Measurements from ENCODE around the gene UPK3B.
A peak's percentile ranks its signal among the peaks of the same experiment; 100 is the strongest.
"Not testable (repeated sequence)": the region's sequence is repeated elsewhere in the genome, so short reads cannot be mapped to it uniquely, and the experiment has no call there.

The UPK3B gene

DNA sequence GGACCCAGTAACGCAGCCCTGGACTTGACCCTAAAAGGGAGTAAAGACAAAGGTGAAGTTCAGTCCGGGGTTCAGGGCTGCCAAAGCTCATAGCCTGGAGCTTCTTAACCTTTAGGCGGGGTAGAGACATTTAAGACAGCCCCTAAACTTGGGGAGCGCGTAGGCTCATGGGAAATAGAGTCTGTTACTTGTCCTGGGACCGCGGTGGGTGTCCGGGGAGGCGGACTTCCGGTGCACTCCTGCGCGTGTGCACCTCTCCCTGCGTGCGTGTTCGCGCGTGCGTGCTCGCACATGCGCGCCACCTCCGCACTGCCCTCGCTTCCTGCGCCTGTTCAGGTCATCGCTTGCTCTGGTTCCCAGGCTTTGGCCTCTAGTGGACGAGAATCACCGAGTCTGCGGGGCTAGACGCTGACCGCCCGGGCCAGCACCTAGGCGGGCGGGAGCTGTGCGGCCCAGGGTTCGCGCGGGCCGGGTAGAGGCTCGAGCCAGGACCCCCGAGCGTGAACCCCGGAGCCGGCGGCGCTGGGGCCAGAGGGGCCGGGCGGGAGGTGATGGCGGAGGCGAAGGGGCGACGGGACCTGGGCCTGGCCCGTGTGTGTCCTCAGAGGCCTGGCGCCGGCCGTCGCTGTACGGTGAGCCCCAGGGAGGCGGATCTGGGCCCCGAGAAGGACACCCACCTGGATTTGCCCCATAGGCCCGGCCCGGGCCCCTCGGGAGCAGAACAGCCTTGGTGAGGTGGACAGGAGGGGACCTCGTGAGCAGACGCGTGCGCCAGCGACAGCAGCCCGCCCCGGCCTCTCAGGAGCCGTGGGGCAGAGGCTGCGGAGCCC, 38.9 kb downstream of the UPK3B start:
- TF ChIP-seq POLR2A (IDR thresholded peaks at IDR 0.05; ENCODE audit: low read depth, low read length): peak; percentile 74
- FAIRE-seq: peak; percentile 83
- DNase-seq (ENCODE audit: insufficient read length, low spot score): peak; percentile 55

DNA sequence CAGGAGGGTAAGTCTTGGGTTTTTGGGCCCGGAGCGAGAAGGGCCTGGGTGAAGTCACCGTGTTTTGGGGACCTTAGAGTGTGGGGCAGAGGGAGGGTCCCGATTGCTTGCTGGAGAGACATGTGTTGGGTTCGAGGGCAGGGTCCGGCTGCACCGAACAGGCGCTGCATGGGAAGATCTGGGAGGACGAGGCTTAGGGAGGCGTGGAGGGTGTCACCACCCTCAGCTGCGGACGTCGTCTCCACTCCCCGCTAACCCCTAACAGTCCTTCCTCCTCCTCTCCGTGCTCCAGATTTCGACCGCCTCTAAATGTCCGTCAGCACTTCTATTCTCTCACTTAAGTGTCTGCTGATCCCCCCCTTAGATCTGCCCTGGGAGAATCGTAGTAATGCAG, 39.5 kb downstream of the UPK3B start:
- FAIRE-seq; DNase-seq (ENCODE audit: insufficient read length, low spot score): not testable (repeated sequence)

DNA sequence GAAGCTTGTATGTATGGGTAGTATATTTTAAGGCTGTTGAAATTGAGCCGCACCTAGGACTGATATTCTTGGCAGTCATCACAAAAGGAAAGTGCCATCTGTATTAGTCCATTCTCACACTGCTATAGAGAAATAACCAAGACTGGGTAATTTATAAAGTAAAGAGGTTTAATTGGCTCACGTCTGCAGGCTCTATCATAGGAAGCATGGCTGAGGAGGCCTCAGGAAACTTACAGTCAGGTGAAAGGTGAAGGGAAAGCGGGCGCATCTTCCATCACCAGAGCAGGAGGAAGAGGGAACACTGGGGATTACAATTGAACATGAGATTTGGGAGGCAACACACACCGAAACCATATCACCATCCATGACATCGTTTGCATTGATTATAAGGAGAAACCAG, 41.6 kb downstream of the UPK3B start:
- DNase-seq (ENCODE audit: insufficient read length, low spot score); FAIRE-seq: not testable (repeated sequence)

GRCh38 chr7:76559685-76560084, 49.3 kb downstream of the UPK3B start:
- FAIRE-seq: peak; percentile 33
- DNase-seq (ENCODE audit: insufficient read length, low spot score): not testable (repeated sequence)

GRCh38 chr7:76560157-76560556, 49.8 kb downstream of the UPK3B start:
- not testable (repeated sequence) for DNase-seq (ENCODE audit: insufficient read length, low spot score)
- FAIRE-seq: peak; percentile 86

DNA sequence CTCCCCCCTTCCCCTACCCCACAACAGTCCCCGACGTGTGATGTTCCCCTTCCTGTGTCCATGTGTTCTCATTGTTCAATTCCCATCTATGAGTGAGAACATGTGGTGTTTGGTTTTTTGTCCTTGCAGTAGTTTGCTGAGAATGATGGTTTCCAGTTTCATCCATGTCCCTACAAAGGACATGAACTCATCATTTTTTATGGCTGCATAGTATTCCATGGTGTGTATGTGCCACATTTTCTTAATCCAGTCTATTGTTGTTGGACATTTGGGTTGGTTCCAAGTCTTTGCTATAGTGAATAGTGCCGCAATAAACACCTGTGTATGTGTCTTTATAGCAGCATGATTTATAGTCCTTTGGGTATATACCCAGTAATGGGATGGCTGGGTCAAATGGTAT, 51.0 kb downstream of the UPK3B start:
- FAIRE-seq; DNase-seq (ENCODE audit: insufficient read length, low spot score): not testable (repeated sequence)

DNA sequence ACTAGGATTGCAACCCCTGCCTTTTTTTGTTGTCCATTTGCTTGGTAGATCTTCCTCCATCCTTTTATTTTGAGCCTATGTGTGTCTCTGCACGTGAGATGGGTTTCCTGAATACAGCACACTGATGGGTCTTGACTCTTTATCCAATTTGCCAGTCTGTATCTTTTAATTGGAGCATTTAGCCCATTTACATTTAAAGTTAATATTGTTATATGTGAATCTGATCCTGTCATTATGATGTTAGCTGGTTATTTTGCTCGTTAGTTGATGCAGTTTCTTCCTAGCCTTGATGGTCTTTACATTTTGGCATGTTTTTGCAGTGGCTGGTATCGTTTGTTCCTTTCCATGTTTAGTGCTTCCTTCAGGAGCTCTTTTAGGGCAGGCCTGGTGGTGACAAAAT, 54.6 kb downstream of the UPK3B start:
- FAIRE-seq: not testable (repeated sequence)

More for the DNA sequence above, 54.6 kb downstream of the UPK3B start:
- not testable (repeated sequence) for DNase-seq (ENCODE audit: insufficient read length, low spot score)

Measured in H54 (cell line).